NOMO-1 treated with DMSO at 0.1 percent for 48 hours (cell line): Measurements from ENCODE around the gene CRYBB3.
"Not testable (repeated sequence)": the region's sequence is repeated elsewhere in the genome, so short reads cannot be mapped to it uniquely, and the experiment has no call there.

ENCODE experiments used
- DNase-seq: peaks from one replicate; lab custom pipeline; 2025; ENCODE audit not compliant: unreplicated experiment; lab: John Stamatoyannopoulos, UW

CRYBB3 gene

DNA sequence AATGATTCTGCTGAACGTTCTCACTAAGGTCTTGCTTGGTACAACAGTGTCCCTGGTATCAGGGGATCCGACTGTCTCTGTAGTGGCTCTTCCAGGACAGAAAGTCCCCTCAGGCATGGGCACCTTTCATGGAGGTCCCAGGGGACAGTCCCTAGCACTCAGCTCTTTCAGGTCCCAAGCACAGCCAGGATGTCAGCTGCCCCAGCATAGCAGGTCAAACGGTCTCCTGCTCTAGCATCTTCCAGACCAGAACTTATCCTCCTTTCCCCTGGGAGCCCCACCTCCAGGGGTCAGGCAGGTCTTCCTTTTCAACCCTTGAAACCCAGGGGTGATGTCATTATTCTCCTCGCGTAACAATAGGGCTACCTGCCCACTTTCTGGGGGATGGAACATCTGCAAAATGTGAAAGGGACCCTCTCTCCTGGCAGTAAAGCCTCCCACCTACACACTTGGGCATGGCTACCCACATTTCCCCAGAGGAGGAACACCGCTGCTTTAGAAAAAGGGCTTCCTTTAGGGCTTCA, 24.7 kb upstream of the CRYBB3 start:
- no peak for DNase-seq

GRCh38 chr22:25176175-25176574, 23.5 kb upstream of the CRYBB3 start:
- DNase-seq, result no peak

GRCh38 chr22:25176799-25177198, 22.9 kb upstream of the CRYBB3 start:
- DNase-seq, result no peak

DNA sequence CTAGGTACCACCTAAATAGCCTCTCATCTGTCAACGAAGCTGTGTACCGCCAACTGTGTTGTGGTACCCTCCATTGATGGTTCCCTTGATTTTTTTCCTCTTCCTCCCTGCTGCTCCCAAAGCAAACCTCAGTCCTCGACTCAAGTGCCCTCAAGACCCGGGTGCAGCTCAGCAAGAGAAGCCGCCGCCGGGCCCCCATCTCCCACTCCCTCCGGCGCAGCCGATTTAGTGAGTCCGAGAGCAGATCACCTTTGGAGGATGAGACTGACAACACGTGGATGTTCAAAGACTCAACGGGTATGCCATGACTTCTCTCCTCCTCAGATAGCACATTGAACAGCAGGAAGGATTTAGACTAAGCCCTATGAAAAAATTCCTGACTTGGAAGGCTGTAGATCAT, 22.4 kb upstream of the CRYBB3 start:
- no peak for DNase-seq

GRCh38 chr22:25177895-25178294, 21.8 kb upstream of the CRYBB3 start:
- DNase-seq, result no peak

- not testable (repeated sequence) for DNase-seq
Observed at GRCh38 chr22:25178348-25178747, 21.3 kb upstream of the CRYBB3 start.

DNA sequence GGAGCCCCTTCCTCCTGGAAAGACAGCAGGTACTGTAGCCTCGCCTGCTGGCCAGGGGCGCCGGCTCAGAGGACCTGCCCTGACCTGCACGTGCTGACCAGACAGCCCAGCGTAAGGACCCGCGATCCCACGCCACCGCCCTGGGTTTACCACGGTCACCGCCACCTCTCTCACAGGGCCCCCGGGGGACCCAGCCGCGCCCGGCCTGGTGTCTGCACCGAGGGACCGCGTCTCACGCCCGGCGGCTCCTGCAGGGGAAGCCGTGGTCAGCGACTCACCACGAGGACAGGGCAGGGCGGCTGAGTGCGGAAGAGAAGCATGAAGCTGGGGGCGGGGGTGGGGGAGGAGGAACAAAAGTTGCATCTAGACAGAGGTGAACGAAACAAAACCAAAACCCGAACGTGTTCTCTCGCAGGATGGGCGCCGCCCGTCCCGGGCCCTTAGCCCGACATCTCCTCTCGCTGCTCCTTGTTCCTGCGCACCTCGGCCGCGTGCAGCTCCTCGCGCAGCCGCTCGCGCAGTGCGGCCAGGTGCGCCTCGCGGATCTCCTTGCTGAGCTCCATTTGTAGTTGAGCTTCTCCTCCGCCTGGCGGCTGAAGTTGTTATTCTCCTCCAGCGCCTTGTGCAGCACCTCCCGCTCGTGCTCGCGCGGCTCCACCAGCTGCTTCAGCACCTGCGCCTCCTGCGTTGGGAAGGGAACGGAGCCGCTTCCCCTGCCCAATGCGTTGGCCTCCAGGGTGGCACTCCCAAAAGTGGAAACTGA, 20.6 kb upstream of the CRYBB3 start:
- DNase-seq, result not testable (repeated sequence)

DNA sequence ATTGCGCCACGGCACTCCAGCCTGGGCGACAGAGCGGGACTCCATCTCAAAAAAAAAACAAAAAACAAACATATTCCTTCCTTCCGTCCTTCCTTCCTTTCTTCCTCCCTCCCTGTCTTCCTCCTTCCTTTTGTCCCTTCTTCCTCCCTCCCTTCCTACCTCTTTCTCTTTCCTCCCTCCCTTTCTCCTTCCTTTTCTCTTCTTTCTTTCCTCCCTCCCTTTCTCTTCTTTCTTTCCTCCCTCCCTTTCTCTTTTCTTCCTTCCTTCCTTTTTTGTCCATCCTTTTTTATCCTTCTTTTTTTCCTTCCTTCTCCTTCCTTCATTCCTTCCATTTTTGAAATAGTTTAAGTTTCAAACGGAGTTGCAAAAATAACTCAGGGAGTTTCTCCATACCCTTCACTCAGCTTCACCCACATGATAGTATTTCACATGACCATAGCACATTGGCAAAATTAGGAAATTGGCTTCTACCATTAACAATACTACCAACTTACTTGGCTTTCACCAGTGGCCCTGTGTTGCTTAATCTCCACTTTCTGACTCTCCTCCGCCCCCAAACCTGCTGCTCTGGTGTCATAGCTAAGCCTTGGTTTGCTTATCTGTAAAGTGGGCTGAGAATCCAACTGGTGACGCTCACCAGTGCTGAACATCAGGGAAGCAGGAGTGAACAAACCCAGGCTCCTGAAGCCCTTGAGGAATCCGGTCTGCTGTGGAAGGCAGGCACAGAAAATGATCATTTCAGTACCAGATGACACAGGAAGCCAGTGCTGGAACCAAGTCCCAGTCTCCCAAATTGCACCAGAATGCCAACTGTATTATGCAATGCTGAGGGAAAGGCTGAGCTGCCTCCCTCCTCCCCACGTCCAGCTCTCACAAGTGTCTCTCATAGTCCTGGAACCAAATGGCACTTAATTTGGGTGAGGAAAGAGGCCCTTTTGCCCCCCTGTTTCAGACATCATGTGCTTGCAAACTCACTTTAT, 17.2 kb upstream of the CRYBB3 start:
- DNase-seq, result no peak

GRCh38 chr22:25183949-25184619, 15.6 kb upstream of the CRYBB3 start:
- no peak for DNase-seq

DNA sequence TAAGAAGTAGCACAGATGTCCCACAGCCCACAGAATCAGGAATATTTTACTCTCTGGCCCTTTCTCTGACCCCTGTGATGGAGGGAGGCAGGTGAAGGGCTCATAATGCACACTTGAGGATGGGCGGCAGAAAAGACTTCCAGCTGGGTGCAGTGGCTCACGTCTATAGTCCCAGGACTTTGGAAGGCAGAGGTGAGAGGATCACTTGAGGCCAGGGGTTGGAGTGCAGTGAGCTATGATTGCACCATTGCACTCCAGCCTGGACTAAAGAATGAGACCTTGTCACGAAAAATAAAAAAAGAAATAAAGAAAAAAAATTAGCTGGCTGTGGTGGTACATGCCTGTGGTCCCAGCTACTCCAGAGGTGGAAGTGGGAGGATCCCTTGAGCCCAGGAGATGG, 13.5 kb upstream of the CRYBB3 start:
- no peak for DNase-seq

GRCh38 chr22:25187469-25187868, 12.2 kb upstream of the CRYBB3 start:
- no peak for DNase-seq

DNA sequence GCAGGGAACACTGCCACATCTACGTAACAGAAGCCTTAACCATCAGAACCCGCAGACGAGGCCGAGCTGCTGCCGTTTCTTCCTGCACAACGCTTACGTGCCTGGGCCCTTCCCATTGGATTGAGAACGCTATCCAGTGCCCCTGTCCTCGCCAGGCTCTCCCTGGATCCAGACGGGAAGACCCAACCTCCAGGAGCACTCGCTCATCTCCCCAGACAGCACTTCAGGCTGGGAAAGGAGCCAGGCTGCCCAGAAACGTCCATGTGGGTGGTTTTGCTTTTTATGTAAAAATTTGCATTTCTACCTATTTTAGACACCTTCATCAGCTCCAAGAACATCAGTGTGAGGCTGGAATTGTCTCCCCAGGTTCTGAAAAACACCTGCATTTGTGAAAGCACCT, 7.3 kb upstream of the CRYBB3 start:
- DNase-seq, result no peak

DNA sequence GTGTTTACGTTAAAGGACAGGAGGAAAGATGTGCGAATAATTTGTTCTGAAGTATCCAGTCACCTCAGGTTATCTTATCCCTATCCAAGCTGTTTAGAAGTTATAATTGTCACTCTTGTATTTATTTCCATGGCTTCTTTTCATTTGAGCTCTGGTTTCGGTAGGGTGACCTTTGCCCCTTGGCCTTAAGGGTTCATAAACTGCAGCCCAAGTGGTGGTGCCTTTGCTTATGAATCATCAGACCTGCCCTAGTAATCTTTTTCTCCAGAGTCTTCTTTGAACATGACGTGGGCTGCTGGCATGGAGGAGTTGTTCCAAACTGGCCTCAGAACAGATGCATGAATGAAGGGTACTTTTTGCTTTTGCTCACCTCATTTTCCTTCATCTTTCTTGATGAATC, 6.5 kb upstream of the CRYBB3 start:
- no peak for DNase-seq

- no peak for DNase-seq
Observed at GRCh38 chr22:25193548-25193947, 6.1 kb upstream of the CRYBB3 start.

- no peak for DNase-seq
Observed at GRCh38 chr22:25196326-25196725, 3.3 kb upstream of the CRYBB3 start.

DNA sequence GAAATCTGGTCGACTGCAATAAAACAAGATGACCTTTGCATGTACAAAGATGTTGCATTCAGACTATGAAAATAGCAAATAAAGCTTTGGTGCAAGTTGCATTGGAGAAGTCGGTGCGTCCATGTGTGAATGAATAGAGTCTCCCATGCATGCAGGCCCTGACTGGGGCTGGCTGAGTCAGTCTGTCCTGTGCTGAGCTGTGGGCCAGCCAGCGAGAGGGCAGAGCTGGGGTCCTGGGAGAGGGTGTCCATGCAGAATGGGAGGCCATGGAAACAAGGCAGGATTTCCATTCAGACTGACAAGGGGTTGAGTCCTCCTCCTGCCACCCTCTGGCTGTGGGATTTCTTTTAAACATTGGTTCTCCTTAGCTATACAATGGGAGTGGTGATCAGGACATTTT, 2.3 kb upstream of the CRYBB3 start:
- DNase-seq, result no peak

- no peak for DNase-seq
Observed at GRCh38 chr22:25200967-25201366, 1.3 kb downstream of the CRYBB3 start.

- no peak for DNase-seq
Observed at GRCh38 chr22:25201557-25202273, 2.1 kb downstream of the CRYBB3 start.

GRCh38 chr22:25202290-25202921, 2.7 kb downstream of the CRYBB3 start:
- DNase-seq, result peak; percentile 18

DNA sequence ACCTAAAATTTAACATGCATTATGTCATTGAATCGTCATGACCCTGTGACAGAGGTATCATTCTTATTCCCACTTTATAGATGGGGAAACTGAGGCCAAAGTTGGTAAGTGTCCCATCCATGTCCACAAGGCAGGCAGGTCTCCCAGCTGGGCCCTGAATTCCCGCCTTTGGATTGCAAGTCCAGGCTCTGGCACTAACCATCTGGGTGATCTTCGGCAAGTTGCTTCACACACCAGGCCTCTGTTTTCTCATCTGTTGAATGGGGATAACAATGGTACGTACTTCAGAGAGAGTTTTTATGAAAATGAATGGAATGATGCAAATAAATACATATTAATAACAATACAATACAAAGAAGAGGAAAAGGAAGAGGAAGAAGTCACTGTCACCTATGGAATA, 3.4 kb downstream of the CRYBB3 start:
- no peak for DNase-seq
